Prostate gland (tissue), 2 donors: ENCODE data around the gene C2orf92. TPM values are rescaled to one million over a fixed set of nuclear protein-coding genes. Genes with fewer than 3 reads are reported as not detected.

Experiments
- DNase-seq: peaks from one replicate; pipeline ENCODE4 v3.0.0-alpha.2; 2019; ENCODE audit warnings: low spot score
- H3K27ac ChIP-seq, 2 donors: fragments of 200-600 bp; sonication (generic); 2 replicates each; pipeline ENCODE4 v1.5.1; 2017 to 2019
- H3K27me3 ChIP-seq: fragments of 200-600 bp; sonication (generic); replicated peaks from 2 replicates; pipeline ENCODE4 v1.5.1; 2019; ENCODE audit not compliant: insufficient read depth
- H3K36me3 ChIP-seq, 2 donors: fragments of 200-600 bp; sonication (generic); 1 replicate in 1 of 2; 2 replicates in 1 of 2; pipeline versions ENCODE4 v1.5.1 to v1.8.1; 2017 to 2019
- H3K4me1 ChIP-seq: fragments of 200-600 bp; sonication (generic); replicated peaks from 2 replicates; pipeline ENCODE4 v1.5.1; 2019
- H3K4me3 ChIP-seq, 2 donors: fragments of 200-600 bp; sonication (generic); 2 replicates each; pipeline ENCODE4 v1.5.1; 2017 to 2019
- H3K9me3 ChIP-seq: fragments of 200-600 bp; sonication (generic); 2 replicates; pipeline ENCODE4 v1.5.1; 2017
- POLR2A ChIP-seq: fragments of 450-650 bp; IDR thresholded peaks from one replicate; pipeline ENCODE4 v1.6.1; 2016; ENCODE audit warnings: antibody characterized with exemption, mild to moderate bottlenecking
- POLR2AphosphoS5 ChIP-seq: sonication (generic); formaldehyde crosslinking; IDR thresholded peaks from one replicate; pipeline ENCODE4 v1.6.1; 2017; ENCODE audit warnings: antibody characterized with exemption
- WGBS: methylation state at CpG from one replicate; pipeline ENCODE4 v1.1.5; 2018; 5-methylcytosine and 5-hydroxymethylcytosine counted together
- intact Hi-C: fragments of 100-400 bp; cut with DNase I; formaldehyde crosslinking; loops from one replicate; pipeline ENCODE4 v1.14.2; 2022
- total RNA-seq, 2 donors: library from RNA; depleted of rRNA; stranded (reverse); fragments of >200 nt; gene quantifications; one replicate each; pipeline ENCODE4 v1.1.0, GENCODE V29; 2016
- TF ChIP-seq, protein P1 (sequence below), 4 experiments: fragments of 200-600 bp in 2 of 4; fragments of 450-650 bp in 2 of 4; sonication (generic) in 2 of 4; IDR thresholded peaks; 1 replicate in 3 of 4; 2 replicates in 1 of 4; pipeline ENCODE4 v1.5.1; 2016 to 2019; ENCODE audit warnings: antibody characterized with exemption in 4 of 4, mild to moderate bottlenecking in 2 of 4, moderate library complexity in 2 of 4

Gene C2orf92
- total RNA-seq, 2 donors from 2014 or later = 2.0 to 7.0 TPM

DNA sequence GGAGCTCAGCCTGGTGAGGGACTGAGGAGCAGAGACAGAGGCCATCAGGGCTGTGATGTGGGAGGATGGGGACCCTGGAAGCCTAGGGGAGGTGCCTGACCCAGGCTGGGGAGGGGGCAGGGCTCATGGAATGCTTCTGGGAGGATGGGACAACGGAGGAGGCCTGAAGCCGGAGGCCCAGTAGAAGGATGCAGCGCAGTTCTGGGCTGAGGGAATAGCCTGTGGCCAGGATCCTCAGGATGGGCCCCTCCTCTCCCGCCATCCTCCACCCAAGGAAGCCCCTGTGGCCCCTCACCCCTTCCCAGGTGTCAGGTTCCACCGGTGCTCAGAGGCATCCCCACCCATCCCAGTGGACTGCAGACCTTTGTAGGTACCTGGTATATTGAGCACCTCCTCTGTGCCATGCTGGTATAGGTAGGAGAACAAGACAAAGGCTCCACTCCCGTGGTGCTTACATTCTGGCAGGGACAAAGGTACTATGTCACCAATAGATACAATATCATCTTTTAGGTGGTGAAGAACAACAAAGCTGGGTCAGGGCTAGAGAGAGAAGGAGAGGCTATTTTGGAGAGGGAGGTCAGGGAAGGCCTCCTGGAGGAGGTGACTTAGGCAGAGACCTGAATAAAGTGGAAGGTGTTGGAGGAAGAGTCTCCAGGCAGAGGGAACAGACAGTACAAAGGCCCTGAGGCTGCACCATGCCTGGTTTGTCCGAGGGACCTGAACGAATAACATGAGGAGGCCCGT is 46.6 kb downstream of the C2orf92 start:
- TF ChIP-seq POLR2AphosphoS5 = no peak
- intact Hi-C loops = no loop called here
- Histone ChIP-seq H3K36me3 (no peaks in the 10 kb centered on the region), H3K27me3 (no peaks in the 10 kb centered on the region), H3K27ac (no peak overlapping the region), H3K4me1 (no peaks in the 10 kb centered on the region), H3K4me3 (no peak overlapping the region), H3K9me3 (no peaks in the 10 kb centered on the region)
- DNase-seq = no peak
- WGBS = 76% methylated on average over 9 of the region's 9 CpGs

DNA sequence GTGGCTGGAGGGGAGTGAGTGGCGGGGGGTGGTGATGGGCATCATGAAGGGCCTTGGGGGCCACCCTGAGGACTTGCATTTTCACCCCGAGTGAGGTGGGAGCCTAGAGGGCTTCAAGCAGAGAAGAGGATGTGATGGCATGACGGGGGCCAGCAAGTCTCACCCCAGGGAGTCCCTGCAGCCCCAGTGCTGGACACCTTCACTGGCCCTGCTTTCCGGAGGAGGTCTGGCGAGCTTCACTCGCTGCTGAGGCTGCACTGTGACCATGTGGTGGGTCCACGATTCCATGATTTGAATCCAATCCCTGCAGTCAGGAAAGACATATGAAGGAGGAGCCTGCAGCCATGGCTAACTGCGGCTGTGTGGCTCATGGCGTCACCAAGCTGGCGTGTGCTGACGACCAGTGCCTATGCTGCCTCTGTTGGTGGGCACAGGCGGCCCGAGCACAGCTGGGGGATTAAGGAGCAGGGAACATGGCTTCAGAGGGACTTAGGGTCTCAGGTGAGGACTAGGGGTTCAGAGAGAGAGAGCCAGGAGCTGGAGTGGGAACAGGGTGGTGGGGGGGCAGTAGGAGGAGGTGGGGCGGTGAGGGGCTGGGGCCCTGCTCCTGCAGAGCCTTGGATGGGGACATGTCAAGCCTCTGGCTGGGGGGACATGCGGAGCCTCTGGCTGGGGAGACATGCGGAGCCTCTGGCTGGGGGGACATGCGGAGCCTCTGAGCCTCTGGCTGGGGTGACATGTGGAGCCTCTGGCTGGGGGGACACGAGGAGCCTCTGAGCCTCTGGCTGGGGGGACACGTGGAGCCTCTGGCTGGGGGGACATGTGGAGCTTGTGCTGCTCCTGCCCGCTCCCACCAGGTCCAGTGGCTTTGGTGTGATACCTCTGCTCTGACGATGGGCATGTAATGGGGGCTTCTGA is 47.4 kb downstream of the C2orf92 start:
- no peak overlapping the region for H3K27ac ChIP-seq
- no peak for TF ChIP-seq POLR2AphosphoS5
- TF ChIP-seq POLR2A = no peak
- TF ChIP-seq, protein P1, sequence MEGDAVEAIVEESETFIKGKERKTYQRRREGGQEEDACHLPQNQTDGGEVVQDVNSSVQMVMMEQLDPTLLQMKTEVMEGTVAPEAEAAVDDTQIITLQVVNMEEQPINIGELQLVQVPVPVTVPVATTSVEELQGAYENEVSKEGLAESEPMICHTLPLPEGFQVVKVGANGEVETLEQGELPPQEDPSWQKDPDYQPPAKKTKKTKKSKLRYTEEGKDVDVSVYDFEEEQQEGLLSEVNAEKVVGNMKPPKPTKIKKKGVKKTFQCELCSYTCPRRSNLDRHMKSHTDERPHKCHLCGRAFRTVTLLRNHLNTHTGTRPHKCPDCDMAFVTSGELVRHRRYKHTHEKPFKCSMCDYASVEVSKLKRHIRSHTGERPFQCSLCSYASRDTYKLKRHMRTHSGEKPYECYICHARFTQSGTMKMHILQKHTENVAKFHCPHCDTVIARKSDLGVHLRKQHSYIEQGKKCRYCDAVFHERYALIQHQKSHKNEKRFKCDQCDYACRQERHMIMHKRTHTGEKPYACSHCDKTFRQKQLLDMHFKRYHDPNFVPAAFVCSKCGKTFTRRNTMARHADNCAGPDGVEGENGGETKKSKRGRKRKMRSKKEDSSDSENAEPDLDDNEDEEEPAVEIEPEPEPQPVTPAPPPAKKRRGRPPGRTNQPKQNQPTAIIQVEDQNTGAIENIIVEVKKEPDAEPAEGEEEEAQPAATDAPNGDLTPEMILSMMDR (IDR thresholded peaks at IDR 0.05) = no peak
- no peaks in the 10 kb centered on the region for H3K27me3 ChIP-seq
- 86% methylated on average over 20 of the region's 21 CpGs for WGBS
- no peak overlapping the region for H3K4me3 ChIP-seq
- intact Hi-C loops = no loop called here
- H3K36me3 ChIP-seq = no peaks in the 10 kb centered on the region
- DNase-seq = no peak
- no peaks in the 10 kb centered on the region for H3K9me3 ChIP-seq
- no peaks in the 10 kb centered on the region for H3K4me1 ChIP-seq

DNA sequence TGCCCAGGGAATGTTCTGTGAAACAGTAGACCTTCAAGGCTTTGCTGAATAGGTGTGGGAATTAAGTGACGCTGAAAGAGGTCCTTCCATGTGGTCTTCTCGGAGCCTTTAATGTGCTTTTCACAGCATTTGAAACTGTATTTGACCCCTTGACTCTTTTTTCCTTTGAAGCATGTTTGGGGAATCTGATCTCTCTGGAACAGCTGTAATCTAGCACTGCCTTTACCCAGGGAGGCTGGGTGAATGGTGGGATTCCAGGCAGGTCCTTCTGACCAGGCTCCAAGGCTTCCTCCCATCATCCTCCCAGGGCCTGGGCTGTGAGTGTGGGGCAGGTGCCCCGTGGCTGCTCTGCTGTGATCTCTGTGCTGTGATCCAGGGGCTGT is 48.1 kb downstream of the C2orf92 start:
- intact Hi-C loops = no loop called here
- TF ChIP-seq, protein P1 (IDR thresholded peaks at IDR 0.05) = no peak
- no peak for TF ChIP-seq POLR2AphosphoS5
- no peak for TF ChIP-seq POLR2A
- Histone ChIP-seq H3K4me3 (no peak overlapping the region), H3K27ac (no peak overlapping the region), H3K4me1 (no peaks in the 10 kb centered on the region), H3K36me3 (no peaks in the 10 kb centered on the region), H3K27me3 (no peaks in the 10 kb centered on the region), H3K9me3 (no peaks in the 10 kb centered on the region)
- DNase-seq = no peak
- 52% methylated on average over 3 of the region's 3 CpGs for WGBS

DNA sequence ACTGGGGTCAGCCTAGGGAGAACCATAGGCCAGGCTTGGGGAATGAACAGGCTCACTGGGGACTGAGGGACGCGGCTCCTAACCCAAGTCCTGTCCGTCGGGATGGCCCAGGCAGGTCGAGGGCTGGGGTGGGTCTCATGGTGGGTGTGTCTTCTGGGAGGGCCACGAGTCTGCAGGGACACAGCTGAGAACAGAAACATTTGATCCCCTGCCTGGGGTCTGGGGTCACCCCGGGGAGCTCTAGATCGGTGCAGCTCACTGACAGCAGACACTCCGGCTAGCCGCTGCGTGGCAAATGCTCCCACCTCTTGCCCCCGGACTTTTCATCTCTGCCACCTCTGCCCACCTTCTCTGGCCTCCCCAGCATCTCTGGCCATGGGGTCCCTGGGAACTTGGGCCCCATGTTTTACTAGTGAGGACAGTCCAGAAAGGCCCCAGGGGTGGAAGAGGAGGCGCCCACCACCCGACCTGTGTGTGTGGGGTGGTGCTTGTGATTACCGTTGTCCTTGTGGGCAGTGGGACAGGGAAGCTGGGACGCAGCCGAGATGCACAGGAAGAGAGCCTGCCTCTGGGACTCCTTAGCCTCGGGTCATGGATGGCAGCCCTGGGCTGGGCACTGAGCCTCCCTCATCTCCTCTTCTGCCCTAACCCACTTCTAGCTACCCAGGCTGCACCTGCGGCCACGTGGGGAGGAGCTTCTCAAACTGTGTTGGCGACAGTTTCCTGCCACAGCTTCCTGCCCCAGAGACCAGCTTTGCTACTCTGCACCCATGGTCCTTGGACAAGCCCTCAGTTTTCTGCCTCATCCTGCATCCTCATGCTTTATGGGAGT is 48.8 kb downstream of the C2orf92 start:
- intact Hi-C loops = no loop called here
- H3K36me3 ChIP-seq = no peaks in the 10 kb centered on the region
- H3K4me3 ChIP-seq = no peak overlapping the region
- TF ChIP-seq, protein P1 (IDR thresholded peaks at IDR 0.05) = no peak
- no peaks in the 10 kb centered on the region for H3K9me3 ChIP-seq
- WGBS = 81% methylated on average over 20 of the region's 21 CpGs
- DNase-seq = no peak
- H3K27me3 ChIP-seq = no peaks in the 10 kb centered on the region
- no peaks in the 10 kb centered on the region for H3K4me1 ChIP-seq
- H3K27ac ChIP-seq = no peak overlapping the region

DNA sequence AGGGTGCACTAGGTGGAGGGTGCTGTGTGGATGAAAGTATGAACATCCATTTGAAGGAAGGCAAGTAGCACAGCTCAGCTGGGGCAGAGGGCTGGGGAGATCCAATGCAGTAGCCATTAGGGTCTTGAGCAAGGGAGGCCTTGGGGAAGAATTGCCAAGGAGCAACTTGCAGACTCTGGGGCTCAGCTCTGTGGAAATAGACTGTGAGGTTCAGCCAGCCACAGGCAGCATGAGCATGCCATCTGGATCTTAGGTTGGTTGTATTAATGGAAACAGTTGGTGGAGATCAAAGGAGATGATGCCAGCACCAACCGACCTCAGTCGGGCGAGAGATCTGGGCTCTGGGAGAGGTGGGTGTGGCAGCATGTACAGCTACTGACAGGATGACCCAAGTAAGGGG is 49.4 kb downstream of the C2orf92 start:
- H3K4me1 ChIP-seq = no peaks in the 10 kb centered on the region
- 60% methylated on average over 3 of the region's 3 CpGs for WGBS
- DNase-seq = no peak
- no peaks in the 10 kb centered on the region for H3K27me3 ChIP-seq
- H3K4me3 ChIP-seq = no peak overlapping the region
- H3K36me3 ChIP-seq = no peaks in the 10 kb centered on the region
- TF ChIP-seq POLR2AphosphoS5 (no peak), POLR2A (no peak)
- TF ChIP-seq, protein P1 (IDR thresholded peaks at IDR 0.05) = no peak
- H3K9me3 ChIP-seq = no peaks in the 10 kb centered on the region
- no peak overlapping the region for H3K27ac ChIP-seq
- intact Hi-C loops = no loop called here
